GM12878 (cell line): ENCODE results near the gene PACS2. TPM values are rescaled to one million over a fixed set of nuclear protein-coding genes. Genes with fewer than 3 reads are reported as not detected.

Experiments
- BCL11A ChIP-seq: IDR thresholded peaks from 2 replicates; pipeline ENCODE4 v1.6.1; 2011; ENCODE audit warnings: low read depth, low read length
- DPF2 ChIP-seq: fragments of 450-650 bp; IDR thresholded peaks from 2 replicates; pipeline ENCODE4 v1.6.1; 2017; ENCODE audit warnings: mild to moderate bottlenecking
- E4F1 ChIP-seq: fragments of 450-650 bp; IDR thresholded peaks from 2 replicates; pipeline ENCODE4 v1.6.1; 2018; ENCODE audit warnings: borderline replicate concordance, mild to moderate bottlenecking; ENCODE audit not compliant: partially characterized antibody
- EP300 ChIP-seq, 2 experiments: fragments of 150-350 bp in 1 of 2; IDR thresholded peaks; 2 replicates each; pipeline ENCODE4 v1.6.1; 2011 to 2012; ENCODE audit warnings: low read depth in 2 of 2, low read length in 2 of 2, borderline replicate concordance in 1 of 2, improper control_type of control experiment in 1 of 2, inconsistent platforms in 1 of 2; ENCODE audit not compliant: control insufficient read depth in 1 of 2
- IRF3 ChIP-seq: fragments of 450-650 bp; IDR thresholded peaks from 2 replicates; pipeline ENCODE4 v1.6.1; 2014; ENCODE audit warnings: mild to moderate bottlenecking
- MEF2A ChIP-seq: IDR thresholded peaks from 2 replicates; pipeline ENCODE4 v1.6.1; 2011; ENCODE audit warnings: low read depth, mild to moderate bottlenecking, low read length, moderate library complexity; ENCODE audit not compliant: insufficient read depth
- NR2C2 ChIP-seq: IDR thresholded peaks from 2 replicates; pipeline ENCODE4 v1.6.1; 2011; ENCODE audit warnings: borderline replicate concordance, low read depth; ENCODE audit not compliant: control insufficient read depth, insufficient read length
- POLR2AphosphoS2 ChIP-seq: IDR thresholded peaks from 2 replicates; pipeline ENCODE4 v1.6.1; 2011; ENCODE audit warnings: low read depth, mild to moderate bottlenecking, low read length, improper control_type of control experiment, moderate library complexity
- RELB ChIP-seq: fragments of 450-650 bp; IDR thresholded peaks from 2 replicates; pipeline ENCODE4 v1.6.1; 2017; ENCODE audit warnings: low read depth, mild to moderate bottlenecking, moderate library complexity
- SREBF2 ChIP-seq: IDR thresholded peaks from 2 replicates; pipeline ENCODE4 v1.6.1; 2012; ENCODE audit warnings: mild to moderate bottlenecking, low read length
- SRF ChIP-seq, 2 experiments: IDR thresholded peaks; 2 replicates each; pipeline ENCODE4 v1.6.1; 2011; ENCODE audit warnings: low read depth in 2 of 2, low read length in 2 of 2, mild to moderate bottlenecking in 1 of 2, moderate library complexity in 1 of 2
- ZNF687 ChIP-seq: fragments of 450-650 bp; IDR thresholded peaks from 2 replicates; pipeline ENCODE4 v1.6.1; 2017; ENCODE audit warnings: mild to moderate bottlenecking, moderate library complexity
- polyA plus RNA-seq, 11 experiments: library from polyadenylated mRNA; depleted of rRNA in 4 of 11; unstranded in 6 of 11; stranded (reverse) in 5 of 11; fragments of >200 nt; fragmentation: Nextera tagmentation in 4 of 11; fragmentation: Illumina TruSeq in 1 of 11; extraction: Ambion mirVana in 4 of 11; extraction: Trizol in 1 of 11; gene quantifications; 1 replicate in 1 of 11; 2 replicates in 10 of 11; pipeline versions ENCODE4 v1.2.1 to v1.2.3, GENCODE V29; 2011 to 2016; ENCODE audit warnings: inconsistent platforms in 2 of 11, missing spikeins in 2 of 11, low read depth in 1 of 11
- total RNA-seq, 4 experiments: library from RNA; depleted of rRNA in 3 of 4; stranded (reverse); fragments of >200 nt in 3 of 4; fragmentation: Illumina TruSeq in 1 of 4; extraction: Trizol in 1 of 4; gene quantifications; 2 replicates each; pipeline versions ENCODE4 v1.2.1 to v1.2.3, GENCODE V29; 2013 to 2021

PACS2 gene
- total and polyA plus RNA-seq, 10 of the 15 experiments (the other 5 are each of a cell fraction or from before 2014, with no cell fraction given), result 0.21 to 37.3 (median 9.4) TPM

- no peak for TF ChIP-seq ZNF687
- TF ChIP-seq SRF (IDR thresholded peaks at IDR 0.05; ENCODE audit: low read depth in 2 of 2, low read length in 2 of 2), result no peak
- no peak for TF ChIP-seq E4F1
- TF ChIP-seq BCL11A, result no peak
- no peak for TF ChIP-seq POLR2AphosphoS2
- TF ChIP-seq SREBF2, result no peak
- no peak for TF ChIP-seq IRF3
- TF ChIP-seq DPF2, result peak; percentile 43; the same call in 1 of the 2 replicates
- no peak for TF ChIP-seq MEF2A
- TF ChIP-seq RELB, result no peak
- peak; percentile 34 for TF ChIP-seq NR2C2
- TF ChIP-seq EP300 (IDR thresholded peaks at IDR 0.05; ENCODE audit: borderline replicate concordance in 1 of 2, control insufficient read depth in 1 of 2, low read depth in 2 of 2, low read length in 2 of 2), result no peak
- TF ChIP-seq, all 136 proteins: peak for 14
Measured at GRCh38 chr14:105419195-105420091, 104.9 kb downstream of the PACS2 start, which contains the start of gene MTA1 (continued).
